Neural progenitor cell (in vitro differentiated cells): ENCODE measurements around the gene NTN5. TPM values are rescaled to one million over a fixed set of nuclear protein-coding genes. Genes with fewer than 3 reads are reported as not detected.
"Not testable (repeated sequence)": the region's sequence is repeated elsewhere in the genome, so short reads cannot be mapped to it uniquely, and the experiment has no call there.

ENCODE experiments used
- DNase-seq: peaks from one replicate; pipeline ENCODE4 v3.0.0-alpha.2; 2016; ENCODE audit warnings: low spot score
- H2AFZ ChIP-seq: fragments of 200-600 bp; sonication (generic); replicated peaks from 2 replicates; pipeline ENCODE4 v1.6.1; 2016; ENCODE audit warnings: antibody characterized with exemption
- H3F3A ChIP-seq: fragments of 200-600 bp; sonication (generic); 2 replicates; pipeline ENCODE4 v1.6.1; 2016; ENCODE audit warnings: antibody characterized with exemption, low read depth
- H3K27ac ChIP-seq: fragments of 200-600 bp; sonication (generic); 2 replicates; pipeline ENCODE4 v1.5.1; 2016; ENCODE audit warnings: mild to moderate bottlenecking
- H3K27me3 ChIP-seq: fragments of 200-600 bp; sonication (generic); 2 replicates; pipeline ENCODE4 v1.6.1; 2016; ENCODE audit warnings: mild to moderate bottlenecking, moderate library complexity
- H3K36me3 ChIP-seq: fragments of 200-600 bp; sonication (generic); 2 replicates; pipeline ENCODE4 v1.5.1; 2016
- H3K4me1 ChIP-seq: fragments of 200-600 bp; sonication (generic); 2 replicates; pipeline ENCODE4 v1.6.1; 2016; ENCODE audit warnings: mixed run types
- H3K4me2 ChIP-seq: fragments of 200-600 bp; sonication (generic); 2 replicates; pipeline ENCODE4 v1.6.1; 2016
- H3K4me3 ChIP-seq: fragments of 200-600 bp; sonication (generic); 2 replicates; pipeline ENCODE4 v1.5.1; 2016
- H3K79me2 ChIP-seq: fragments of 200-600 bp; sonication (generic); 2 replicates; pipeline ENCODE4 v1.6.1; 2016; ENCODE audit warnings: low read depth
- H3K9ac ChIP-seq: fragments of 200-600 bp; sonication (generic); 2 replicates; pipeline ENCODE4 v1.6.1; 2016
- H3K9me3 ChIP-seq: fragments of 200-600 bp; sonication (generic); 2 replicates; pipeline ENCODE4 v1.5.1; 2016; ENCODE audit warnings: low read depth
- H4K20me1 ChIP-seq: fragments of 200-600 bp; sonication (generic); 2 replicates; pipeline ENCODE4 v1.6.1; 2016; ENCODE audit warnings: low read depth
- H3K27ac Mint-ChIP-seq: 3 replicates; pipeline ENCODE4 v1.8.0; 2021; ENCODE audit warnings: mixed read lengths
- H3K27me3 Mint-ChIP-seq: 2 replicates; pipeline ENCODE4 v1.8.0; 2022; ENCODE audit warnings: low read depth, mild to moderate bottlenecking, inconsistent platforms, moderate library complexity, mixed read lengths; ENCODE audit not compliant: insufficient read depth
- H3K36me3 Mint-ChIP-seq: 3 replicates; pipeline ENCODE4 v1.8.0; 2021; ENCODE audit warnings: mixed read lengths
- H3K4me1 Mint-ChIP-seq: 3 replicates; pipeline ENCODE4 v1.8.0; 2021; ENCODE audit warnings: mixed read lengths
- H3K4me3 Mint-ChIP-seq: 3 replicates; pipeline ENCODE4 v1.8.0; 2021; ENCODE audit warnings: mild to moderate bottlenecking, moderate library complexity, mixed read lengths
- H3K9me3 Mint-ChIP-seq: 3 replicates; pipeline ENCODE4 v1.8.0; 2020; ENCODE audit warnings: mixed read lengths
- EZH2 ChIP-seq: fragments of 200-600 bp; sonication (generic); IDR thresholded peaks from 2 replicates; pipeline ENCODE4 v1.6.1; 2017; ENCODE audit warnings: antibody characterized with exemption, mild to moderate bottlenecking, moderate library complexity
- EZH2phosphoT487 ChIP-seq: fragments of 200-600 bp; sonication (generic); IDR thresholded peaks from 2 replicates; pipeline ENCODE4 v1.6.1; 2017; ENCODE audit warnings: antibody characterized with exemption
- total RNA-seq: library from RNA; depleted of rRNA; stranded (reverse); fragments of >200 nt; gene quantifications from 2 replicates; pipeline ENCODE4 v1.2.3, GENCODE V29; 2015; ENCODE audit warnings: low replicate concordance
- TF ChIP-seq, protein P1 (sequence below): fragments of 200-600 bp; sonication (generic); IDR thresholded peaks from 2 replicates; pipeline ENCODE4 v1.5.1; 2017; ENCODE audit warnings: antibody characterized with exemption, mild to moderate bottlenecking

NTN5 gene
- total RNA-seq, 1 donor from 2014 or later: not detected

DNA sequence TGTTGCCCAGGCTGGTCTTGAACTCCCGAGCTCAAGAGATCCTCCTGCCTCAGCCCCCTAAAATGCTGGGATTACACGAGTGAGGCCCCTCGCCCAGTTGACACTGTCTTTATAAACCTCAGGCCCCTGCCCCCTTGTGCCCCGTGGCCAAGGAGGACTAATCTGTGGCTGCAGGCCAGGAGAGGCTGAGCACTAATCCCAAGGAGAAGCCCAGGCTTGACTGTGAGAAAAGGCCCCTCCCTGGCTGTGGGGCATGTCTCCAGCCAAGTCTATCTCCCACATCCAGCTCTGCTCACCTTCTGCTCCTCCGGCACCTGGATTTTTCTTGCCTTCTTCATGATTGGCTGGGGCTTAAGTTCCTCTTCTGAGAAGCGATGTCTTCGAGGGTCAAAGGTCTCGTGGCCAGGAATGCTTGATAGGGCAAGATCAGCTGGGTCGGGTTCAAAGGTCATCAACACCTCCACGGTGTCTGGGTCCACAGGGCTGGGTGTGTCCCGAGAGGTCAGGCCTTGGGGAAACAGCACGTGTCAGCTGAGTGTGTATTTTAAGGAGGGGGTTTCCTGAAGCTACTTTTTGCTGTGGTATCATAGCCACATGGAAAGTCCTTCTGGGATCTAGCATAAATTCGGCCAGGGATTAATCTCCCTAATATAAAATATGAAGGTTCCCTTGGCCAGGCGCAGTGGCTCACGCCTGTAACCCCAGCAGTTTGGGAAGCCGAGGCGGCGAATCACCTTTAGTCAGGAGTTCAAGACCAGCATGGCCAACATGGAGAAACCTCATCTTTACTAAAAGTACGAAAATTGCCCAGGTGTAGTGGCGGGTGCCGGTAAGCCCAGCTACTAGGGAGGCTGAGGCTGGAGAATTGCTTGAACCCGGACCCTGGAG is 39.4 kb downstream of the NTN5 start:
- H3K27ac Mint-ChIP-seq: no peak overlapping the region
- peaks cover 4% of the 10 kb centered on the region for H3K36me3 Mint-ChIP-seq
- Histone ChIP-seq H3K4me1 (peaks cover 24% of the 10 kb centered on the region), H3K9me3 (no peaks in the 10 kb centered on the region), H3K36me3 (no peaks in the 10 kb centered on the region), H3F3A (peaks cover 69% of the 10 kb centered on the region), H3K27me3 (no peaks in the 10 kb centered on the region), H3K79me2 (peaks cover 10% of the 10 kb centered on the region), H3K4me2 (no peak overlapping the region), H3K9ac (no peak overlapping the region), H3K27ac (no peak overlapping the region), H4K20me1 (peaks cover 35% of the 10 kb centered on the region), H2AFZ (no peak overlapping the region), H3K4me3 (no peak overlapping the region)
- DNase-seq: no peak
- peaks cover 8% of the 10 kb centered on the region for H3K27me3 Mint-ChIP-seq
- H3K4me3 Mint-ChIP-seq: peak overlapping the region; percentile 88
- TF ChIP-seq EZH2 (no peak), EZH2phosphoT487 (no peak)
- TF ChIP-seq, protein P1, sequence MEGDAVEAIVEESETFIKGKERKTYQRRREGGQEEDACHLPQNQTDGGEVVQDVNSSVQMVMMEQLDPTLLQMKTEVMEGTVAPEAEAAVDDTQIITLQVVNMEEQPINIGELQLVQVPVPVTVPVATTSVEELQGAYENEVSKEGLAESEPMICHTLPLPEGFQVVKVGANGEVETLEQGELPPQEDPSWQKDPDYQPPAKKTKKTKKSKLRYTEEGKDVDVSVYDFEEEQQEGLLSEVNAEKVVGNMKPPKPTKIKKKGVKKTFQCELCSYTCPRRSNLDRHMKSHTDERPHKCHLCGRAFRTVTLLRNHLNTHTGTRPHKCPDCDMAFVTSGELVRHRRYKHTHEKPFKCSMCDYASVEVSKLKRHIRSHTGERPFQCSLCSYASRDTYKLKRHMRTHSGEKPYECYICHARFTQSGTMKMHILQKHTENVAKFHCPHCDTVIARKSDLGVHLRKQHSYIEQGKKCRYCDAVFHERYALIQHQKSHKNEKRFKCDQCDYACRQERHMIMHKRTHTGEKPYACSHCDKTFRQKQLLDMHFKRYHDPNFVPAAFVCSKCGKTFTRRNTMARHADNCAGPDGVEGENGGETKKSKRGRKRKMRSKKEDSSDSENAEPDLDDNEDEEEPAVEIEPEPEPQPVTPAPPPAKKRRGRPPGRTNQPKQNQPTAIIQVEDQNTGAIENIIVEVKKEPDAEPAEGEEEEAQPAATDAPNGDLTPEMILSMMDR: no peak
- H3K9me3 Mint-ChIP-seq: no peaks in the 10 kb centered on the region
- peaks cover 62% of the 10 kb centered on the region for H3K4me1 Mint-ChIP-seq

GRCh38 chr19:48632692-48633147 is 40.1 kb downstream of the NTN5 start:
- no peak overlapping the region for H3K4me2 ChIP-seq
- no peaks in the 10 kb centered on the region for H3K9me3 Mint-ChIP-seq
- H3K4me3 Mint-ChIP-seq: peak overlapping the region; percentile 54

GRCh38 chr19:48632286-48632685 is 40.5 kb downstream of the NTN5 start:
- H3K27me3 Mint-ChIP-seq, H3K4me2 ChIP-seq, H3K9ac ChIP-seq, H2AFZ ChIP-seq, H3K27ac ChIP-seq, H3K4me3 ChIP-seq, H3K27me3 ChIP-seq, DNase-seq, H3K9me3 ChIP-seq, H3K27ac Mint-ChIP-seq, H3K36me3 ChIP-seq, H3K36me3 Mint-ChIP-seq, H3K79me2 ChIP-seq, H3K9me3 Mint-ChIP-seq: not testable (repeated sequence)
- H3F3A ChIP-seq: peaks cover 65% of the 10 kb centered on the region
- peak overlapping the region; percentile 54 for H3K4me3 Mint-ChIP-seq
- peaks cover 57% of the 10 kb centered on the region for H3K4me1 Mint-ChIP-seq
- peaks cover 35% of the 10 kb centered on the region for H4K20me1 ChIP-seq
- peaks cover 23% of the 10 kb centered on the region for H3K4me1 ChIP-seq

More at GRCh38 chr19:48632692-48633147, 40.1 kb downstream of the NTN5 start:
- no peak overlapping the region for H3K27ac ChIP-seq
- no peak overlapping the region for H2AFZ ChIP-seq
- TF ChIP-seq EZH2: no peak
- TF ChIP-seq, protein P1: no peak
- TF ChIP-seq EZH2phosphoT487: no peak
- Mint-ChIP-seq H3K36me3 (peaks cover 2% of the 10 kb centered on the region), H3K4me1 (peaks cover 58% of the 10 kb centered on the region), H3K27me3 (peaks cover 7% of the 10 kb centered on the region), H3K27ac (no peak overlapping the region)
- H3K4me1 ChIP-seq: peaks cover 23% of the 10 kb centered on the region
- H3K79me2 ChIP-seq: peaks cover 10% of the 10 kb centered on the region
- H3K27me3 ChIP-seq: no peaks in the 10 kb centered on the region
- H4K20me1 ChIP-seq: peaks cover 35% of the 10 kb centered on the region
- H3K9ac ChIP-seq: no peak overlapping the region
- peaks cover 67% of the 10 kb centered on the region for H3F3A ChIP-seq
- H3K4me3 ChIP-seq: no peak overlapping the region
- no peak for DNase-seq
- H3K36me3 ChIP-seq: no peaks in the 10 kb centered on the region
- H3K9me3 ChIP-seq: no peaks in the 10 kb centered on the region

- Histone ChIP-seq H3K79me2 (peaks cover 9% of the 10 kb centered on the region), H3K27ac (no peak overlapping the region), H3K4me2 (peak overlapping the region; percentile 70), H3K27me3 (no peaks in the 10 kb centered on the region), H4K20me1 (peaks cover 36% of the 10 kb centered on the region), H3K4me3 (peak overlapping the region; percentile 37), H3K4me1 (peaks cover 23% of the 10 kb centered on the region), H2AFZ (no peak overlapping the region), H3K9me3 (no peaks in the 10 kb centered on the region), H3F3A (peaks cover 54% of the 10 kb centered on the region), H3K9ac (no peak overlapping the region), H3K36me3 (no peaks in the 10 kb centered on the region)
- H3K36me3 Mint-ChIP-seq: peaks cover 2% of the 10 kb centered on the region
- H3K27ac Mint-ChIP-seq: no peak overlapping the region
- peaks cover 57% of the 10 kb centered on the region for H3K4me1 Mint-ChIP-seq
- no peak for TF ChIP-seq EZH2
- TF ChIP-seq, protein P1: no peak
- no peak for TF ChIP-seq EZH2phosphoT487
- peak overlapping the region; percentile 50 for H3K4me3 Mint-ChIP-seq
- H3K9me3 Mint-ChIP-seq: no peaks in the 10 kb centered on the region
- peaks cover 4% of the 10 kb centered on the region for H3K27me3 Mint-ChIP-seq
- no peak for DNase-seq
Observed at GRCh38 chr19:48631225-48631624, 41.6 kb downstream of the NTN5 start.
